IPS DF 4.7 (cell line): ENCODE data around the gene WFDC1.
"Not testable (repeated sequence)": the region's sequence is repeated elsewhere in the genome, so short reads cannot be mapped to it uniquely, and the experiment has no call there.

Source experiments
- DNase-seq: peaks from one replicate; pipeline ENCODE4 v3.0.0-alpha.2; 2013; ENCODE audit warnings: low spot score; ENCODE audit errors: extremely low read depth

Gene WFDC1

GRCh38 chr16:84327926-84328505, 33.3 kb downstream of the WFDC1 start:
- no peak for DNase-seq

GRCh38 chr16:84329016-84329415, 34.3 kb downstream of the WFDC1 start:
- no peak for DNase-seq

GRCh38 chr16:84329843-84330684, 35.4 kb downstream of the WFDC1 start:
- DNase-seq, result no peak

- DNase-seq, result no peak
These were observed 36.0 kb downstream of the WFDC1 start for GRCh38 chr16:84330685-84331050.

GRCh38 chr16:84331998-84332780, 37.5 kb downstream of the WFDC1 start:
- no peak for DNase-seq

GRCh38 chr16:84332975-84333684, 38.5 kb downstream of the WFDC1 start:
- DNase-seq, result no peak

- DNase-seq, result no peak
These were observed 39.4 kb downstream of the WFDC1 start for GRCh38 chr16:84334058-84334457.

GRCh38 chr16:84334482-84334881, 39.8 kb downstream of the WFDC1 start:
- no peak for DNase-seq

GRCh38 chr16:84337236-84337635, 42.6 kb downstream of the WFDC1 start:
- DNase-seq, result not testable (repeated sequence)

- no peak for DNase-seq
These were observed 44.6 kb downstream of the WFDC1 start for GRCh38 chr16:84339311-84339710.

GRCh38 chr16:84339766-84340165, 45.1 kb downstream of the WFDC1 start:
- no peak for DNase-seq

- no peak for DNase-seq
These were observed 45.8 kb downstream of the WFDC1 start for GRCh38 chr16:84340325-84341040.

- no peak for DNase-seq
These were observed 47.0 kb downstream of the WFDC1 start for GRCh38 chr16:84341528-84342295.

- DNase-seq, result not testable (repeated sequence)
These were observed 49.1 kb downstream of the WFDC1 start for GRCh38 chr16:84343800-84344199.

- DNase-seq, result no peak
These were observed 50.1 kb downstream of the WFDC1 start for GRCh38 chr16:84344781-84345180.

- DNase-seq, result no peak
These were observed 52.5 kb downstream of the WFDC1 start for GRCh38 chr16:84347161-84347560.

- no peak for DNase-seq
These were observed 53.8 kb downstream of the WFDC1 start for GRCh38 chr16:84348386-84348888.

GRCh38 chr16:84349862-84350684, 55.4 kb downstream of the WFDC1 start:
- no peak for DNase-seq
